ENCODE data around the gene ARHGEF39.

ARHGEF39 gene

GRCh38 chr9:35690614-35691333 is 25.8 kb upstream of the ARHGEF39 start:
- no peak for DNase-seq (ENCODE audit: low read depth)

- no peak for DNase-seq (ENCODE audit: low read depth)
Observed at GRCh38 chr9:35690294-35690613, 25.3 kb upstream of the ARHGEF39 start.

GRCh38 chr9:35689542-35690293 is 24.7 kb upstream of the ARHGEF39 start, which contains the start of gene TPM2:
TPM2 (minus strand) TSS chr9:35689925; CDS start chr9:35689817, 108 bp downstream.
- no peak for DNase-seq (ENCODE audit: low read depth)

GRCh38 chr9:35688558-35689541 is 23.9 kb upstream of the ARHGEF39 start:
- no peak for DNase-seq (ENCODE audit: low read depth)

GRCh38 chr9:35687972-35688557 is 23.1 kb upstream of the ARHGEF39 start:
- DNase-seq (ENCODE audit: low read depth) = no peak

GRCh38 chr9:35687306-35687705 is 22.3 kb upstream of the ARHGEF39 start:
- DNase-seq (ENCODE audit: low read depth) = no peak

GRCh38 chr9:35686222-35687203 is 21.5 kb upstream of the ARHGEF39 start:
- no peak for DNase-seq (ENCODE audit: low read depth)

GRCh38 chr9:35685506-35685905 is 20.5 kb upstream of the ARHGEF39 start:
- DNase-seq (ENCODE audit: low read depth) = no peak

- no peak for DNase-seq (ENCODE audit: low read depth)
Observed at GRCh38 chr9:35684921-35685320, 19.9 kb upstream of the ARHGEF39 start.

GRCh38 chr9:35683323-35683722 is 18.3 kb upstream of the ARHGEF39 start:
- DNase-seq (ENCODE audit: low read depth) = no peak

- no peak for DNase-seq (ENCODE audit: low read depth)
Observed at GRCh38 chr9:35682520-35683315, 17.7 kb upstream of the ARHGEF39 start.

GRCh38 chr9:35682051-35682450 is 17.1 kb upstream of the ARHGEF39 start:
- DNase-seq (ENCODE audit: low read depth) = no peak

GRCh38 chr9:35681341-35682002 is 16.5 kb upstream of the ARHGEF39 start:
- DNase-seq (ENCODE audit: low read depth) = no peak

GRCh38 chr9:35680331-35681105 is 15.5 kb upstream of the ARHGEF39 start:
- no peak for DNase-seq (ENCODE audit: low read depth)

GRCh38 chr9:35679766-35680330 is 14.9 kb upstream of the ARHGEF39 start:
- no peak for DNase-seq (ENCODE audit: low read depth)

GRCh38 chr9:35679091-35679490 is 14.1 kb upstream of the ARHGEF39 start:
- no peak for DNase-seq (ENCODE audit: low read depth)

GRCh38 chr9:35675732-35676392 is 10.9 kb upstream of the ARHGEF39 start:
- DNase-seq (ENCODE audit: low read depth) = peak; percentile 37

GRCh38 chr9:35675204-35675603 is 10.2 kb upstream of the ARHGEF39 start:
- DNase-seq (ENCODE audit: low read depth) = no peak

Data from activated T-cell treated with anti-CD3 and anti-CD28 coated beads for 48 hours (primary cell).